ENCODE data around the gene ZNF655. TPM values are rescaled to one million over a fixed set of nuclear protein-coding genes. Genes with fewer than 3 reads are reported as not detected.
"Not testable (repeated sequence)": the region's sequence is repeated elsewhere in the genome, so short reads cannot be mapped to it uniquely, and the experiment has no call there.

Gene ZNF655
- polyA plus RNA-seq, 4 donors: 71.2 to 100 (median 78.3) TPM

GRCh38 chr7:99560834-99561736, 2.6 kb downstream of the ZNF655 start:
- DNase-seq (ENCODE audit: low read depth in 4 of 4, low spot score in 3 of 4): no peak

DNA sequence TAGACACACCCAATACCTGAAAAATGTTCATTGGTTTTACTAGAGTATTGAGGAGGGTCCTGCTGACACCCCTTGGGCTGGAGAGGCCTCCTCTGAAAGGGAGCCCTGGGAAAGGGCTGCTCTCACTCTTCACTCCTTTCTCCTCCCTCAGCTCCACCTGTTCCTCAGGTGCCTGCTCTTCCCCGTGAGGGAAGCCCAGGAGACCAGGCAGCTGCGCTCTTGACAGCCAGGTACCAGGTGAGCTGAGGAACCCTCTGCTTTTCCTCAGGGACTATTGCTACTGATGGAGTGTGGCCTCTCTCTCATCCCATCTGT, 3.3 kb downstream of the ZNF655 start:
- no peak for DNase-seq (ENCODE audit: low read depth in 4 of 4, low spot score in 3 of 4)

GRCh38 chr7:99562114-99562784, 3.8 kb downstream of the ZNF655 start:
- DNase-seq (ENCODE audit: low read depth in 4 of 4, low spot score in 3 of 4): no peak

GRCh38 chr7:99562832-99563231, 4.4 kb downstream of the ZNF655 start:
- DNase-seq (ENCODE audit: low read depth in 4 of 4, low spot score in 3 of 4): no peak

DNA sequence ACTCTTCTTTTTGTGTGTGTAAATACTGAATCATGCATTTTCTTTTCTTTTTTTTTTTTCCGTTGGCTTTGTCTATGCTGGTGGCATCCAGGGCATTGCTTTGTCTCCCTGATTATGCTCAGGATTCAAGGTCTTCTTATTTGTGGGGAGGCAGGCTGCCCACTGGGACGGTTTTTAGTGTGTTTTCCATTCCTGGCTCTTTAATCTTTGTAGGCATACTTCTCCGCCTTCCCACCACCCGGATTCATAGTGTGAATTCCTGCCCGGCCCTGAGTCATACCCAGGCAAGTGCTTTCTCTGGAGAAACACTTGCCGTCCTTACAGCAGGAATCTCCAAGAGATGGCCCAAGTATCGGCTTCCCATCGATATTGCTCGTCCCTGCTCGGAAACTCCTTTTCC, 5.2 kb downstream of the ZNF655 start:
- no peak for DNase-seq (ENCODE audit: low read depth in 4 of 4, low spot score in 3 of 4)

- not testable (repeated sequence) for DNase-seq (ENCODE audit: low read depth in 4 of 4, low spot score in 3 of 4)
These were observed 10.3 kb downstream of the ZNF655 start for GRCh38 chr7:99568770-99569169.

- DNase-seq (ENCODE audit: low read depth in 4 of 4, low spot score in 3 of 4): no peak
These were observed 13.3 kb downstream of the ZNF655 start for GRCh38 chr7:99571768-99572167.

- no peak for DNase-seq (ENCODE audit: low read depth in 4 of 4, low spot score in 3 of 4)
These were observed 14.8 kb downstream of the ZNF655 start for GRCh38 chr7:99573257-99573656.

DNA sequence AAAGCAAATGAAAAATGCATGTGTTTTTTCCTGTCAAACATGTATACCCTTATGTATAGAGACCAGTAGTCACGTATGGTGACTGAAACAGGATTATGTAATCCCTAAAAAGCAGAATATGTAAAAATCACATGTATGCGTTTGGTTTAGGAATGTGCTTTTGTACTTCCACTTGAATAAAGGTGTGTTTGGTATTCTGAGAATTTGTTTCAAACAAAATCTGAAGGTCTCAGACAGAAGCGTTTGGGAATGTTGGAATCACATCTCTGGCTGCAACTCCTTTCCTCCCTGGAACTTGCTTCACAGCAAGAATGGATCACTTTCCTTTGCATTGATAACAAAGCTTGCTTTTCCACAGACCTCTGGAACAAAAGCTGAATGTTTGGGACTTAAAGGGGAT, 17.8 kb downstream of the ZNF655 start:
- no peak for DNase-seq (ENCODE audit: low read depth in 4 of 4, low spot score in 3 of 4)

- no peak for DNase-seq (ENCODE audit: low read depth in 4 of 4, low spot score in 3 of 4)
These were observed 21.0 kb downstream of the ZNF655 start for GRCh38 chr7:99579281-99579955.

GRCh38 chr7:99579956-99580777, 21.7 kb downstream of the ZNF655 start:
- DNase-seq (ENCODE audit: low read depth in 4 of 4, low spot score in 3 of 4): peak; percentile 35 to 50 (median 46)

GRCh38 chr7:99580778-99581332, 22.4 kb downstream of the ZNF655 start:
- not testable (repeated sequence) for DNase-seq (ENCODE audit: low read depth in 4 of 4, low spot score in 3 of 4)

GRCh38 chr7:99588868-99589267, 30.4 kb downstream of the ZNF655 start:
- DNase-seq (ENCODE audit: low read depth in 4 of 4, low spot score in 3 of 4): no peak

DNA sequence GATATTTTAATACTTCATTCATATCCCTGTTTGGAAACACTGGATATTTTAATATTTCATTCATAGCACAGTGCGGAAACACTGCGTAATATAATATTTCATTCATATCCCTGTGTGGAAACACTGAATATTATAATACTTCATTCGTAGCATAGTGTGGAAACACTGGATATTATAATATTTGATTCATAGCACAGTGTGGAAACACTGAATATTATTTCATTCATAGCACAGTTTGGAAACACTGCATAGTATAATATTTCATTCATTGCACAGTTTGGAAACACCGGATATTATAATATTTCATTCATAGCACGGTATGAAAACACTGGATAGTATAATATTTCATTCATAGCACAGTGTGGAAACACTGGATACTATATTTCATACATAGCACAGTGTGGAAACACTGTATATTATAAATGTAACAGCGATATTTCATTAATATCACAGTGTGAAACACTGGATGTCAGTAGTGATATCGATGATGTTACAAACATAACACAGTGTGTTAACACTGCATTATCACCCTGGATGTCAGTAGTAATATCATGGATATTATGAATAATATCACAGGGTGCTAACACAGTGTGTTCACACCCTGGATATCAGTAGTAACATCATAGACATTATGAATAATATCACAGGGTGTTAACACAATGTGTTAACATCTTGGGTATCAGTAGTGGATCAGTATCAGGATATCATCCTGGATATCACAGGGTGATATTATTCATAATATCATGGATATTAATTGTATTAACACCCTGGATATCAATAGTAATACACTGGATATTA, 36.7 kb downstream of the ZNF655 start:
- DNase-seq (ENCODE audit: low read depth in 4 of 4, low spot score in 3 of 4): no peak

DNA sequence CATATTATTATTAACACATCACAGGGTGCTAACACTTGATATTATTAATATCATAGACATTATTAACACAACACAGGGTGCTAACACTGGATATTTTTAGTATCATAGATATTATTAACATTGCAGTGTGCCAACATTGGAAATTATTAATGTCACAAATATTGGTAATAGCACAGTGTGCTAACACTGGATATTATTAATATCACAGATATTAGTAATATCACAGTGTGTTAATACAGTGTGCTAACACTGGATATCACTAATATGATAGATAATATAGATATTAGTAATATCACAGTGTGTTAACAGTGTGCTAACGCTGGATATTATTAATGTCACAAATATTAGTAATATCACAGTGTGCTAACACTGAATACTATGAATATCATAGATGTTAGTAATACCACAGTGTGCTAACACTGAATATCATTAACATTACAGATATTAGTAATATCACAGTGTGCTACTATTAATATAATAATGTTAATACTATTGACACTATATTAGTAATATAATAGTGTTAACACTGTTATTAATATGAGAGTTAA, 38.0 kb downstream of the ZNF655 start:
- DNase-seq (ENCODE audit: low read depth in 4 of 4, low spot score in 3 of 4): no peak

DNA sequence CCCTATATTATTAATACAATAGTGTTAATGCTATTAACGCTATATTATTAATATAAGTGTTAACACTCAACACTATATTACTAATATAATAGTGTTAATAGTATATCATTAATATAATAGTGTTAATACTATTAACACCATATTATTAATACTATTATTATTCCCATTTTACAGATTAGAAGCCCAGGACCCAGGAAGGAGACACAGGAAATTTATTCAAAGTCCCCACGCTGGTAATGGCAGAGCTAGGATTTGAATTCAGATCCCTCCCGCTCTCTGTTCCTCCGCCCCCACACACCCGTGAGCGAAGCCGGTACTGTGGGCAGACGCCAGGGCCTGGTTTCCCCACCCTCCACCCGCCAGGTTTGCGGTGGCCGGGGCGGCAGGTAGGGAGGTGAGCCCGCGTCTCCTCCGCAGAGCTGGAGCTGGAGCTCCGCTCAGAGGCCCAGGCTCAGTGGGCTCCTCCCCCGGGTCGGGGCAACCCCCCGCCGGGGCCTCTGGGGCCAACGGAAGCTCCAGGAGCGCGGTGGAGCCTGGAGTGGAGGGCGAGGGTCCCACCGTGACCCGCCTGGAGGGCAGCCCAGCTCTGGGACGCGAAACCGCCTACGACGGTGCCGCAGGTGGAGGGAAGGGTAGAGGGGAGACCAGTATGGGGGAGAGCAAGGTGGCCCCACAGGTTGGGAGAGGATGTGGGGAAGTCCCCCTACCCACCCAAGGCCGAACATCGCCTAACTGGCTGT, 39.5 kb downstream of the ZNF655 start, which contains the start of gene TMEM225B:
Gene TMEM225B, plus strand, starts transcription at position 506 of the 740 bp plus-strand sequence. CDS start 6,122 bp downstream, outside the sequence.
- no peak for DNase-seq (ENCODE audit: low read depth in 4 of 4, low spot score in 3 of 4)

GRCh38 chr7:99599836-99600235, 41.4 kb downstream of the ZNF655 start:
- DNase-seq (ENCODE audit: low read depth in 4 of 4, low spot score in 3 of 4): no peak

DNA sequence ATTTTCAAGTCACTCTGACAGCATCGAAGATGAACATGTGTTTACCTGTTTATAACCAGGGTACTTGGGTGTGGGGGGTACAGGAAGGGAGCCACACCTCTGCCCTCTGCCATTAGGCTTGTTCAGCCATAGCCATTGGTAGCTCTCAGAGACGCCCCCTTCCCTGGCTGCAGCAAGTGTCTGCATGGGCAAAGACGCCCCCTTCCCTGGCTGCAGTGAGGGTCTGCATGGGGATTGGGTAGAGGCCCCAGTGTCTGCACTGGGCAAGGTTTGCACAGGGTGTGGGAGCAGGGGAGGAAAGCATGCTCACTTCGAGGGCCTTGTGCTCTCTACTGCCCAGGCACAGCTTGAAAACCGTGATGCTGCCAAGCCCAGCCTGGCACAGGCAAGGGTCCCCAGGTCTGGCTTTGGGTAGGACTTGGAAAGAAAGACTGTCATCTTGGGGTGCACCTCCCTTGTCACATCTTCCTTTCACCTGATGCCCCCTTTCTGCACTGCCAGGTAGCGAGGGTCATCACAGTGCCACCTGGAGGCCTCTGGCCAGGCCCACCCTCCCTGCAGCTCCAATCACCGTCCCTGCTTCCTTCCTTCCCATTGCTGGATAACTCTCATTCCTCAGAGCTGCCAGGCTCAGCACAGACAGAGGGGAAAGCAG, 43.3 kb downstream of the ZNF655 start:
- DNase-seq (ENCODE audit: low read depth in 4 of 4, low spot score in 3 of 4): no peak
